ENCODE measurements around the gene TRIO.
A peak's percentile ranks its signal among the peaks of the same experiment; 100 is the strongest.

The TRIO gene

DNA sequence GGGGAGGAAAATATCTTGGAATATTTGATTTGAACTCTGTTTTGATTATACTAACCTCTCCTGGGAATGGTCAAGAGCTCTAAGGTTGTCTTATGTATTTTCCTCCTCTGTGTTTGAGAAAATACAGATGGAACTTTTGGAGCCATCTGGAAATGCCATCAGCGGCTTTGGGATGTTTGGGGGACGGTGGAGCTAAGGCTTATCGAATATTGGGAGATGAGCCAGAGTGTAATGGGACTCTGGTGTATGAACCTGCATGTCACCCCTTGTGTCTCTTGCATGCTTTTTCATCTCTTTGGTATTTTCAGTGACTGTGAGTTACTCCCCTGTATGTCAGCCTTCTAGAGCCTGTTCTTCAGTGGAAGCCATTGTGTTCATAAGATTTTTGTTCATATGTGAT is 258.5 kb downstream of the TRIO start:
- DNase-seq = no peak

DNA sequence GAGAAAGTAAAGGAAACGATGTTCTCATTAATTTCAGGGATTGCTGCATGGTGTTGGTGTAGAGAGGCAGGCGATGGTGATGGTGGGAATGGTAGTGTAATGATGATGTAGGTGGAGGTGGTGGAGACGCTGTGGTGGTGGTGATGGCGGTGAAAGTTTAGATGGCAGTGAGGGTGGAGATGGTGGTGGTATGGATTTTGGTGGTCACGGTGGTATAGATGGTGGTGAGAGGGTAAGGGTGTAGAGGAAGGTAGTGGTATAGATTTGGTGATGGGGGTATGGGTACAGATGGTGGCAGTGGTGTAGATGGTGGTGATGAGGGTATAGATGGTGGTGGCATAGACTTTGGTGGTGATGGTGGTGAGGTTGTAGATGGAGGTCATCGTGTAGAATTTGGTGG is 259.3 kb downstream of the TRIO start:
- DNase-seq = no peak

DNA sequence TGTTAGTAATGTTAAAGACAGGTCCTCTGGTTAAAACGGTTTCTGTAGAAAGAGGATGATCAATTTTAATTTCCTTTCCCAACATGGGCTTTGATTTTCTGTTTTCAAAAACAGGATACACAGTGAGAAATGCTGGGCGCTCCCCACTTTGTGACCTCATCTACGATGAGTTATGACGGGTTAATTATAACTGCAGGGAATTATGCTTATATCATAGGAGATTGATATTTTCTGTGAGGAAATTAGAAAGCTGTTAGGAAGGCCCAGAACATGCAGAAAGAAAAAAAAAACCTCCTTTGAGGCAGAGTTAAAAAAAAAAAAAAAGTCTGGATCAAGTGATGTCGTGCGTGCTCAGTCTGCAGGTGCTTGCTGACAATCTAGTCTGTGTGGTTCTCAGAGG is 261.6 kb downstream of the TRIO start:
- no peak for DNase-seq

DNA sequence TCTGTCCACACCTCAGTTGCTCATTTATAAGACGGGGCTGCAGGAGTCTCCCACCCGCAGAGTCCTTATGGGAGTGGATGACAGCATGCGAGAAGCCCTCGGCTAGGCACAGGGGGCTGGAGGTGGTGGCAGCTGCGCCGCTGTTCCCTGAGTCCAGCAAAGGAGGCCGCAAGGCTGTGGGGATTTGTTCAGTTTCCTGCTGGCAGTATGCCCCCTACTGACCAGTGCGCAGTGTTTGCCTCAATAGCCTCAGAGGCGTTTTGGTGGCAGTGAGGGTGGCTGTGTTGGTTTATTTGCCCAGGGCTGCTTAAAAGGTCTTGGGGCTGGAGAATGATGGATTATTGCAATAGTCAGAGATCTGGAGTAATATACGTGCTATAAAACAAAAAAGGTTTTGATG is 262.1 kb downstream of the TRIO start:
- DNase-seq = peak; percentile 26

DNA sequence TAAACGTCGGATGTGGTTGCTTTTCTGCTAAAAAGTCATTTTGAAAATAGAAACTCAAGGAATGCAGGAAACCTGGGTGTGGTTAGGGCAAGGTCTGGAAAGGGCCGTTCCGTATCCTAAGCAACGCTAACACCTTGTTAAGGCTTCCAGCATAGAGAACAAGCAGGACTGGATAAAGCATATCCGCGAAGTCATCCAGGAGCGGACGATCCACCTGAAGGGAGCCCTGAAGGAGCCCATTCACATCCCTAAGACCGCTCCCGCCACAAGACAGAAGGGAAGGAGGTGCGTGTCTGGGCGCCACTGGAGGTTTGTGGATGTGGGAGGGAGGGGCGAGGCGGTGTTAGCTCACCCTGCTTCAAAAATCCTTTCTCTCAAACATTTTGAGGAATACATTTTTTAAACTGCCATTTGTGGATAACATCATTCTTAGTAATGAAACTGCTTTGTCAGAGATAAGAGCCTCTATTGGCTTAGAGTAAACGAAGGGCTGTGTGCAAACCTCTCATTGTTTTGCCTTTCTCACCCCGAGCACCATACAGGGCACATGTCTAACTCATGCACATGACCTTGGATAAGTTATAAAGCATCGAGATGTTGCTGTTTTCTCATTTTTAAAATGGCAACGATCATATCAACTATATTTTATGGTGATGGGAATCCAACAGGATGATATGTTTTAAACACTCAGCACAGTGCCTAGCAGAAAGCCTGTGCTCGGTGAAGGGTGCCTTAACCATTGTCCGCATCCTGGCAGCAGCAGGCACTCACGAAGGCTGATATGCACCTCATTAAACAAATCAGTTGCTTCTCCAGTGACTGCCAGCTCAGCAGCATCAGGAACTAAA is 262.8 kb downstream of the TRIO start:
- DNase-seq = no peak

DNA sequence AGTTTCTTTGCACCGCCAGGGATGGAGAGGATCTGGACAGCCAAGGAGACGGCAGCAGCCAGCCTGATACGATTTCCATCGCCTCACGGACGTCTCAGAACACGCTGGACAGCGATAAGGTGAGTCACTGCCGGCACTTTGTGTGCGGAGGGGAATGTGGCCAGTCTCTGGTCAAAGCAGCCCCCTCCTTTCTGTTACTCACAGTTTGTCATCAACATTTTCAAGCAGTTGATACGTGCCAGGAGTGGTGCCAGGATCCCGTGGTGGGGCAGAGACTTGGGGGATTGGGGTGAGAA is 263.4 kb downstream of the TRIO start:
- DNase-seq = no peak

DNA sequence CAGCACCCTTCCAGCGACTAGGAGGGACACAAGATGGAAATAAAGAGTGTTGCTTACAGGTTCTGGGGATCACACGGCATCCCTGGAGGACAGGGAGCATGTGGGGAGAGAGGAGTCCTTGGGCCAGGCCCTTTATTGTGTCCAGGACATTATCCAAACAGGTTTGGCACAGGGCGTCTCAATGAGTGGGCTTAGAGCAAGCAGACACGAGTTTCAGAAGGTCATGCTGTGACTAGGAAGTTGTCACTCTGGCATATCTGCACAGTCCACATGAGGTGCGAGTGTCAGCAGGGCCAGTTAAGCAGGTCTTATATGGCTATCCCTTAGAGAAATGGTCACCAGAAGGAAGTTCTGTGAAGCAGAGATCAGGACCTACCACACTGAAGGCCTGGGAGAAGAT is 263.9 kb downstream of the TRIO start:
- DNase-seq = no peak

DNA sequence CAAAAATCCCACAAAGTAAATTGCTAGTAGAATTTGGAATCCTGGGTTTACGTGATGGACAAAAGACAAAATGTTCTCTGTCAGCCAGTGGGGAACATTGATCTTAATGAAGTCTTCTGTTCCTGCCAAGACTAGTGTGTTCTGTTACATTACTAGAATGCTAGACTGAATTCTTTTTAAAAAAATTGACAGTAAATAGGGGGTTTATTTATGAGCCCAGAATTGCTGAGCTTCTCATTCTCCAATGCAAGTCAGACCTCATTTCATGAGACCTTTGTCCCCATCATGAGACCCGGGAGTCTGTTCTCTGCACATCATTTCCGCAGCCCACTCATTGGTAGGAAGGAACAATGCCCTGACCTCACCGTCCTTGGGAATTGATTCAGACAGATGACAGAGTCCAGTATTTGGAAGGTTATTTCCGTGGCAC is 264.6 kb downstream of the TRIO start:
- DNase-seq = no peak

DNA sequence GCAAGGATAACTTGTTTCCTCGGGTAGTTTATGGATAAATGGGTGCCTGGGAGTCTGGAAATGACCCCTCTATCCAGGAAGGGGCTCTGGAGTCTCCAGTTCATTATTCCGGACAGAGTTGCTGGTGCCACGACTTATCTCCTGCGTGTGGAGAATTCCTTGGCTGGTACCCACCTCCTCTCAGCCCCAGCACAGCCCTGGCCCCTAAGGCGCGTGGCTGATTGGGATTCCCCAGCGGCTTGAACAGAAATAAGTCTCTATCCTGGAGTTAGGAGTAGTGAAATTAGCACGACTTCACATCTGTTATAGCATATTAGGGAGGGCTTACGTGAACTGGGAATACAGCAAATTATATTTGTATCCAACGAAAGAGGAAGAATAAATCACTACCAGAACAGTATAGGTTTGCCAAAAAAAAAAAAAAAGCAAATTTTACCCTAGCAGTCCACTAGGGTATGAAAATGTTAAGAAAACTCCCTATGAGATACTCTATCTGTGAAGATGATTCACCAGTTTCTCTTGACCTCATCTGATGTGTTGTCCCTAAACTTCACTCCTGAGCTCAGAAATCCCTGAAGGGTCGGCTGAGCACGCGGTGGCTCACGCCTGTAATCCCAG is 265.9 kb downstream of the TRIO start:
- DNase-seq = no peak

DNA sequence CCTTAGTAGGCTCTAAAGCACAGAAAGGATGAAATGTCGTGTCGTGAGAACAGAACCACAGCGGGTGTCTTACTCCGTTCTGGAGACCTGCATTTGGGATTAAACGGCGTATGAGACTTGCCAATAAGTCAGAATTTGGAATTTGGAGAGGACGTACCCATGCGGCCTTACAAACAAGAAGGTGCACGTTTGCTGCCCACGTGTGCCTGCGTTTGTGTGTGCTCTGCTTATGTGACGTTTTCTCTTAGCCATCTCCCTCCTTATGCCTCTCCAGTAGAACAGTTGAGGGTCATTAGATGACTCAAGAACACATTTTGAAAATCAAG is 266.9 kb downstream of the TRIO start:
- DNase-seq = no peak

DNA sequence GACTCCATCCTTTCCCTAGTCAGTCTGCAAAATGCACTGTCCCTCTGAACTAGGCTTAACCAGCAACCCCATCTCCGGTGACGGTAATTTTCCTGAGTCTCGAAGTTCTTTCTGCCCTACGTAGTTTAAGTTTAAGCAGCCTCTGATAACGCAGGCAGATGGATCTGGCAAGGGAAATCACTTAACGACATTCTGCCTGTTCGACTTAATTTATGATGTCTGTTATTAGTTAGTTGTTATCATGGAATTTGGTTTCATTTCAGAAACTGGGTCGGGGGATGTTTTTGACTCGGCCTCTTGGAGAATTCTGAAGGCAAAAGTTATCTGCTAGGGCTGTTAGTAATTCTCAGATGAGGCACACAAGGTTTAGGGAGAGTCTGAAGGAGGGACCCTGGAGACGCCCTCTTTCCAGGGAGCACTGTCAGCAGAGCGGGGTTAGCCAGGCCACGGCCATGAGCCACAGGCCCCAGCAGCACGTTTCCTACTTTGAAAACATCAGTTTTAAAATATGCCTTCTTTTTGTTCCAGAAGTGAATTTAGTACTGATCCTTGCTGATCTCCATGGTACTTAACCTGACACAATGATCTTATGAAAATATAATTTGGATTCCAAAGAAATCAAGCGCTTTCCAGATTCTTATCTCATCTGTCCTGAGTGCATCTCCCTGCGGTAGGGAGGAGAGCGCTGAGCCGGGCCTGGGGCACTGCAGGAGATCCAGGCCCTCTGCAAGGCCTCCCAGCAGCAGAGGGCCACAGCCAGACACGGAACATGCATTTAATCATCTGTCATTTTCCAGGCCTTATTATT is 267.5 kb downstream of the TRIO start:
- no peak for DNase-seq

DNA sequence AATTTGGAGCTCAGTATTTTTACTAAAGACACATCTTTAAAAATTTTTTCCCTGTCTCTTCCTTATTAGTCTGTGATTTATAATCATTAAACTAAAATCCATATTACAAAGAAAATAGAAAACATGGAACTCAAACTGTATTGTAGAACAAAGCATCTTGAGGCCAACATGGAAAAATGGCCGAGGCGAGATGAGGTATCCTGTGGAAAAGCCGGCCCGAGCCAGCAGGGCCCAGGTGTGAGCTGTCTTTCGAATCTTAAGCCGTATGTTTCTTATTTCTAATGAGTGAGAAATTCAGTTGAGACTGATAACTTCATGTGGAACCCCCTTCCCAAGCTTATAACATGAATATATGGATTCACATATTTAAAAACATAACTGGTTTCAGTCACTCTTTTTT is 268.1 kb downstream of the TRIO start:
- DNase-seq = no peak

DNA sequence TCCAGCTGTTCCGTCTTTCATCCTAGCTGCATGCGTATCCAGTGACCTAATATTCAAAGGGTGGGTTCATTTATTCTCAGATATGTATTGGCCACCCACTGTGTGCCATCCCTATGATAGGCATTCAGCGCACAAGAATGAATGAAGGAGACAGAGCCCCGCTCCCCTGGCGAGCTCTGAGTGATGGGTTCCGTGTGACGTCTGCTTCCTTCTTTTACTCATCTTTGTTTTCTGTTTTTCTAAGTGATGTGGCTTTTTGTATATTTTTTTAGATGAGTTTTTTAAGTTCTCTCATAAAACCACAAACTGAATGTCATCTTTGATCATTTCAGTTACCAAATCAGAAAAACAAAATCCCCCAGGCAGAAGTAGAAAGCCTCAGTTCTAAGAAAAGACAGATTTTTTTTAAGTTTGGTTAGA is 270.2 kb downstream of the TRIO start:
- DNase-seq = no peak

DNA sequence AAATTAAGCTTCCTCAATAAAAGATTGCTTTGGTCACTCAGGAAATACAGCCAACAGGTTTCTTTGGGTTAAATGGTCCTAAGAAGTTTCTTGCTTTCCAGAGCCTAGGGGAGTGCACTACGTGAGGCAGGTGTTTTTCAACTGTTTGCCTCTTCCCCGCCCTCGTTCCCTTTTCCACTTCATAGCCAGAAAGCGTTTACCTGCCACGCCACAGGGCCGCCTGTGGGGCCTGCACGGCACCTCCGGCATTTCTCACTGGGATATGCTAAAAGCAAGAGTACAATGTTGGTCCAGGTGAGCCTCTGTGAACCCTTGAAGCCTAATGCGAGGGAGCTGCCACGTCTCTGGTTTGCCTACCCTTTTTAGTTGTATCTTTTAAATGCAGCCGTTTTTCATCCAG is 270.9 kb downstream of the TRIO start:
- no peak for DNase-seq

DNA sequence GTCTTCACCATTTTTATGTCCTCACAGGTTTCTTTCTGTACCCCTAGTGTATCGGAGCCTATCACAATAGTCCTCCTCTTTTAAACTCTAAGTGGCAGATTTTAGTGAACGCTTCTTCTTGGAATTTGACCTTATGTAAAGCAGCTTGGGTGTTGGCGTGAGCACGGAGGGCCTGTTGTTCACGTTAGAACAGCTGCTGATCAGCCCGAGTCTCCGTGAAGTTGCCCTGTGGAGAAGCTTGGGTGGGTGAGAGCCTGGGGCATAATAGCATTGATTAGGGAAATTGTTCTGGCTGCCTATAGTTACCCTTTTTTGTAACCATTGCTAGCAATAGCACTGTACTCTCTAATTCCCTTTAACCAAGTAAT is 271.5 kb downstream of the TRIO start:
- no peak for DNase-seq

DNA sequence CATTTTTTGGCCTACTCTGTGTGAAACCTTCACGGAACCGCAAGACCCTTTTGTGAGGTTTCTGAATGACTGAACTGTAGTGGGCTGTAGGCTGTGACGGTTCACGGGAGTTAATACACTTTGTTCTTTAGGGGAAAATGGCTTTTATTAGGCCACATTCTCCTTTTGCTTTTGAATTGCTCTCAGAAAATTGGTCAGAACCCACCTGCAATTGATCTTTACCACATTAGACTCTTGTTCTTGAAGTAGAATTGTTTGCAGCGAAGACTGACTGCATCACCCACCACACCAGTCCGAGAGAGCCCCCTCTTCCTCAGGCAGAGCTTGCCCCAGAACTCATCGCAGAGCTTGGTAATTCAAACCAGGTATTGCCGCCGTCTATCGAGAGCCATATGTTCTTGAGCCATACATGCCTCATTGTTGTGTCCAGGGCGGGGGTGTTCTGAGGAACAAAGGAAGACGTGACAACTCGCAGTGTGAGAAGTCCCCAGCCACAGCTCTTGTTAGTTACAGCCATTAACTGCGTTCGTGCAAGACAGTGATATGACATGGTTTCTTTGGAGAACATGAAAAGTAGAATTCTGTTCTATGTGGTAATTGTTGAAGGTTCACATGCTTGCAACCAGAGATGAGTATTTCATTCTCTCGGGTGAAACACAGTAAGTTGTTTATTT is 272.0 kb downstream of the TRIO start:
- no peak for DNase-seq

DNA sequence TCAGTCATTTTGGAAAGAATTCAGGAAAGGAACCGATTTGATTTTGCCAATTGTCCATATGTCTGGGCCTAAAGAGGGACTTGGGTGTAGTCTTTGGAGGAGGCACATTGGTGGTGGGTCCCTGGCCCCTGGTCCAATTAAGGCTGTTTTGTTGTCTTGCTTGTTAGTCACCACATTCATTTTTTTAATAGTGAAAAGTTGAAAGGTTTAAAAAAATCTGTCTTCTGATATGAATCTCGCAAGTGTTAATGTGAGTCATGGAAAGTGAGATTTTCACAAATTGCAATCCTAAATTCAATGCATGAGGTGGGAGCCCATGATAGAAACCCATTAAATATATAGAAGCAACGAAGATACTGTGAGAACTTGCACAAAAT is 272.5 kb downstream of the TRIO start:
- DNase-seq = no peak

DNA sequence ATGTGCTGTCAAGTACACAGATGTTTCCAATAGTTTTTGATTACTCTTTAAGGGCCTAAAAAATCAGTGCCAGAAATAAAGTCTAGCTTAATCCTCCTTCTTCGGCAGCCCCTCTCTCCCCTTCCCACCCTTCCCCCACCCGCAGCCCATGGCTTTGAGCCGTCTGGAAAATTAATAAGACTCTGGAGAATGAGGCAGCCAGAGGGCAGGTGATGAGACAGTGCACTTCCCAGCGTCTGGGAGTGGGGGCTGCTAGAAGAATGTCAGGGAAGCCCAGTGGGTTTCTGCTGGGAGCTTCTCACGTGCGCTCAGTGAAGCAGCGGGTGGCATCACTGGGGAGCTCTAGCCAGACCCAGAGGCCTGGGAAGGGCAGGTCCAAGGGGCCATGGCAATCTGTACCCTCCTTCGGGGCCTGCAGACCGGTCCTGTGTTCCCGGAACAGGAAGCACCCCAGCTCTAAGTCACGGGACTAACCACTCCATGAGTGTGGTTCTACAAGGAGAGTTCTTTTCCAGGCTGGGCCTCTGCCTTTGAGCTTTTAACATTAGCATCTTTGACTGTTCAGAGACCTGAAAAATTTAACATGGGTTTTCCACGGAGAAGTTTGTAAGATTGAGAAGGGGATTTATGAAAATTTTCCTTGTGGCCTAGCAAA is 273.6 kb downstream of the TRIO start:
- no peak for DNase-seq

DNA sequence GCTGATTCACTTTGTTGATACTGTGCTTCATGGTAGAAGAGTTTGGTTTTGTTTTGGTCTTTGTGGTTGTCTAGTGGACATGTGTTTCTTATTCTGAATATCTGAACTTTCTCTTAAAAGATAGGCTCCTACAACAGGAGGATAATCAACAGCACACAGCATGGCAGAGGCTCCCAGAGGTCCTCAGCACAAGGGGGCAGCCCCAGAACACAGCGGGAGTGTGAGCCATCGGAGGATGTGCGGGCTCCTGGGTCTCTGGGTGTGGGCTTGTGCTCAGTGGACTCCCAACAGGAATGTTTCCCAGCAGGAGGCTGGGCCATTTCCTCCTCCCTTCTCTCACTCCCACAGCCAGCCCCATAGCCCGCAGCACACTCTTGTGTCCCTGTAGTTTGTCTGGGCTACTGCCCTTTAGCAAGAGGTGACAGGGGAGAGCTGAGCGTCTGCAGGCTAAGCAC is 274.2 kb downstream of the TRIO start:
- DNase-seq = no peak

DNA sequence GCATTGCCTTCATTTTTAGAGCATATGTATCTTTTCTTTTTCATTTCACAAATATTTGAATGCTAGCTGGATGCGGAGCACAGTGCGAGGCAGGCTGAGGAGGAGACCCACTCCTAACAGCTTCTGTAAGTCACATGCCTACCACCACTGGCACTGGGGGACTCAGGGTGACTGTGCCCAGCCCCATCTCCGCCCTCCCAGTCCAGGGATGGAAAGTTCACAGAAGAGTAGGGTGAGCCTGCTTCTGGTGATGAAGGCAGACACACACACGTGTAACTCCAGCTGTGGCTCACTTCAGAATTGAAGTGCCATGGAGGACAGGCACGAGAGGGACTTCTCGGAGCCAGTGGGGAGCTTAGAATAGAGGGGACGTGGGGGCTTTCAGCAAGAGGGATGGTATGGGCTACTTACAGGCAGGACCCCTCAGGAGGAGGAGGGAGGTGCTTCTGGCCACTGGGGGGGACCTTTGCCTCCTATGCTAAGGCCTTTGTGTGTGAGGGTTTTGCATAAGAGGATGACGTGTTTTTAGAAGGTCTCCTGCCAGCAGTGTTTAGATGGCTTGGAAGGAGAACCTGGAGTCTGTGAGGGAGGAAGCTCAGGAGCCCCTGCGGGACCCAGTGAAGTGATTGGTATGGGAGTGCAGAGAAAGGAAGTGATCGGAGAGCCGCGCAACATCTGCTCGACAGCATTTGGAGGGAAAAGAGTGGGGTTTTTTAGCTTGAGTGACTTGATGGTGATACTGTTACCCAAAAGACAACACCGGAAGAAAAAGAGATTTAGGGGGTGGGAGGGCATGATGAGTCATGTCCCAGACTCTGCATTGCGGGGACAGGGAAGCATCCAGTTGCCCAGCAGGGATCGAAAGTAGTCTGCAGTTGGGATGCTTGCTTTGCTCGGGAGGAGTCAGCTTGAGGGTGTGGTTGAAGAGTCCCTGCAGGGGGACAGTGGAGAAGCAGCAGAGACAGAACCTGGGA is 274.9 kb downstream of the TRIO start:
- no peak for DNase-seq

DNA sequence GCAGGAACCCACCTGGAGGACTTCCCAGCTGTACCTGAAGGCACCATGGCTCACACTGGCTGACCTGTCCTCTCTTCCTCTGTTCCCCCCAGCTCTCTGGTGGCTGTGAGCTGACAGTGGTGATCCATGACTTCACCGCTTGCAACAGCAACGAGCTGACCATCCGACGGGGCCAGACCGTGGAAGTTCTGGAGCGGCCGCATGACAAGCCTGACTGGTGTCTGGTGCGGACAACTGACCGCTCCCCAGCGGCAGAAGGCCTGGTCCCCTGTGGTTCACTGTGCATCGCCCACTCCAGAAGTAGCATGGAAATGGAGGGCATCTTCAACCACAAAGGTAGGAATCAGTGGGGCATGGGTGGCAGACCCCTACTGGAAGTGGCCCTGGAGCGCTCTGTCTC is 276.5 kb downstream of the TRIO start:
- DNase-seq = no peak

Measured in hematopoietic multipotent progenitor cell treated with erythropoietin and hydrocortisone succinate and interleukin-3 and kit ligand, for 6 days (in vitro differentiated cells).